HG03378 (cell line): ENCODE results near the gene STXBP6.
A peak's percentile ranks its signal among the peaks of the same experiment; 100 is the strongest.

Experiments
- ATAC-seq: cut with Tn5 transposase; IDR thresholded peaks from one replicate; pipeline ENCODE4 v1.9.1; 2021; ENCODE audit warnings: mild to moderate bottlenecking, moderate library complexity; ENCODE audit not compliant: unreplicated experiment

STXBP6 gene

GRCh38 chr14:24866067-24866639, 183.8 kb downstream of the STXBP6 start:
- no peak for ATAC-seq

GRCh38 chr14:24863968-24864684, 185.8 kb downstream of the STXBP6 start:
- ATAC-seq: no peak

GRCh38 chr14:24861083-24861630, 188.8 kb downstream of the STXBP6 start:
- no peak for ATAC-seq

GRCh38 chr14:24859559-24859958, 190.4 kb downstream of the STXBP6 start:
- ATAC-seq: no peak

- no peak for ATAC-seq
These were observed 191.3 kb downstream of the STXBP6 start for GRCh38 chr14:24858684-24859083.

- ATAC-seq: no peak
These were observed 191.9 kb downstream of the STXBP6 start for GRCh38 chr14:24858052-24858451.

GRCh38 chr14:24857277-24857676, 192.7 kb downstream of the STXBP6 start:
- ATAC-seq: no peak

GRCh38 chr14:24853446-24853845, 196.5 kb downstream of the STXBP6 start:
- no peak for ATAC-seq

- ATAC-seq: no peak
These were observed 197.5 kb downstream of the STXBP6 start for GRCh38 chr14:24852312-24853060.

- no peak for ATAC-seq
These were observed 198.1 kb downstream of the STXBP6 start for GRCh38 chr14:24851837-24852236.

- ATAC-seq: no peak
These were observed 198.5 kb downstream of the STXBP6 start for GRCh38 chr14:24851406-24851805.

GRCh38 chr14:24850072-24850471, 199.9 kb downstream of the STXBP6 start:
- ATAC-seq: no peak

- no peak for ATAC-seq
These were observed 200.5 kb downstream of the STXBP6 start for GRCh38 chr14:24849471-24849870.

- no peak for ATAC-seq
These were observed 201.7 kb downstream of the STXBP6 start for GRCh38 chr14:24848102-24848790.

GRCh38 chr14:24847568-24848095, 202.3 kb downstream of the STXBP6 start:
- no peak for ATAC-seq

GRCh38 chr14:24846261-24846660, 203.7 kb downstream of the STXBP6 start:
- no peak for ATAC-seq

- no peak for ATAC-seq
These were observed 204.1 kb downstream of the STXBP6 start for GRCh38 chr14:24845851-24846250.

GRCh38 chr14:24844011-24844410, 205.9 kb downstream of the STXBP6 start:
- no peak for ATAC-seq

- ATAC-seq: peak; percentile 97
These were observed 206.5 kb downstream of the STXBP6 start for GRCh38 chr14:24843494-24843893.

- ATAC-seq: no peak
These were observed 209.6 kb downstream of the STXBP6 start for GRCh38 chr14:24840204-24840893.
